22Rv1 (cell line): ENCODE results near the gene KCNJ6.

Experiments used
- CTCF ChIP-seq: fragments of 450-650 bp; IDR thresholded peaks from 2 replicates; pipeline ENCODE4 v1.5.1; 2017; ENCODE audit warnings: mild to moderate bottlenecking
- ZFX ChIP-seq: fragments of 450-650 bp; IDR thresholded peaks from 2 replicates; pipeline ENCODE4 v1.6.1; 2017; ENCODE audit warnings: antibody characterized with exemption, borderline replicate concordance

- TF ChIP-seq CTCF: no peak
- no peak for TF ChIP-seq ZFX
Measured at GRCh38 chr21:37783016-37783415, 133.2 kb downstream of the KCNJ6 start.
